Measurements from ENCODE around the gene RAP1GAP. TPM values are rescaled to one million over a fixed set of nuclear protein-coding genes. Genes with fewer than 3 reads are reported as not detected.
A peak's percentile ranks its signal among the peaks of the same experiment; 100 is the strongest.

RAP1GAP gene
- total and polyA plus RNA-seq, 9 of the 15 experiments (the other 6 are each of a cell fraction or from before 2014, with no cell fraction given) = 0.29 to 30.2 (median 19.2) TPM

- no peak for TF ChIP-seq ZFP1 (CRISPR knock-in tag; IDR thresholded peaks at IDR 0.05)
- 0 out of 2 replicates have a peak, but pooled peaks have one; percentile 64 for TF ChIP-seq HEY1 (CRISPR knock-in tag; IDR thresholded peaks at IDR 0.05; ENCODE audit: borderline replicate concordance)
- 0 out of 2 replicates have a peak, but pooled peaks have one; percentile 38 for TF ChIP-seq ZBTB33 (CRISPR knock-in tag; IDR thresholded peaks at IDR 0.05)
- TF ChIP-seq TEAD1 (CRISPR knock-in tag; IDR thresholded peaks at IDR 0.05) = peak; percentile 52 to 91
- no peak for TF ChIP-seq MTF1 (CRISPR knock-in tag; IDR thresholded peaks at IDR 0.05; ENCODE audit: borderline replicate concordance)
- no peak for TF ChIP-seq GTF2A2 (tag; IDR thresholded peaks at IDR 0.05)
- peak; percentile 82 for TF ChIP-seq DACH1 (IDR thresholded peaks at IDR 0.05; ENCODE audit: partially characterized antibody)
- TF ChIP-seq FOXA3 (CRISPR knock-in tag; conservative IDR thresholded peaks at IDR 0.05 in 1 of 2, IDR thresholded peaks at IDR 0.05 in 1 of 2) = 0 out of 4 replicates have a peak, but pooled peaks of 1 of the 2 experiments have one; percentile 47
- TF ChIP-seq CEBPZ (IDR thresholded peaks at IDR 0.05; ENCODE audit: borderline replicate concordance, low read depth, low read length) = no peak
- no peak; the same call in 1 of the 2 replicates for TF ChIP-seq NKRF (IDR thresholded peaks at IDR 0.05; ENCODE audit: borderline replicate concordance)
- no peak for TF ChIP-seq NR2F6 (CRISPR knock-in tag; IDR thresholded peaks at IDR 0.05)
- TF ChIP-seq PPARD (CRISPR knock-in tag; IDR thresholded peaks at IDR 0.05) = no peak
- no peak for TF ChIP-seq ZNF143 (CRISPR knock-in tag; IDR thresholded peaks at IDR 0.05)
- peak; percentile 99 for TF ChIP-seq TCF7 (IDR thresholded peaks at IDR 0.05; ENCODE audit: borderline replicate concordance)
- no peak for TF ChIP-seq ELK3 (CRISPR knock-in tag; IDR thresholded peaks at IDR 0.05)
- no peak for TF ChIP-seq ZZZ3 (IDR thresholded peaks at IDR 0.05)
- TF ChIP-seq CCNT2 (IDR thresholded peaks at IDR 0.05; ENCODE audit: borderline replicate concordance, extremely low read depth, insufficient read length, low read depth, low read length) = peak; percentile 97
These were observed 36.9 kb downstream of the RAP1GAP start (continued) for GRCh38 chr1:21631944-21632887.

Measured in K562 (cell line).